Esophagus squamous epithelium (tissue), 5 donors: ENCODE results near the gene ACTBL2. TPM values are rescaled to one million over a fixed set of nuclear protein-coding genes. Genes with fewer than 3 reads are reported as not detected.

Experiments used
- DNase-seq: peaks from one replicate; lab custom pipeline; 2025; lab: John Stamatoyannopoulos, UW
- H3K27ac ChIP-seq, 4 donors: fragments of 200-600 bp; sonication (generic); one replicate each; pipeline ENCODE4 v1.5.1; 2016 to 2019; ENCODE audit warnings: mild to moderate bottlenecking in 1 of 4
- H3K27me3 ChIP-seq, 4 donors: fragments of 200-600 bp; sonication (generic); 1 replicate in 3 of 4; 2 replicates in 1 of 4; pipeline versions ENCODE4 v1.5.1 to v1.6.0; 2017 to 2021; ENCODE audit warnings: antibody characterized with exemption in 1 of 4
- H3K36me3 ChIP-seq, 3 donors: fragments of 200-600 bp; sonication (generic); one replicate each; pipeline ENCODE4 v1.5.1; 2016 to 2019
- H3K4me1 ChIP-seq, 3 donors: fragments of 200-600 bp; sonication (generic); one replicate each; pipeline ENCODE4 v1.5.1; 2017 to 2019
- H3K4me3 ChIP-seq, 4 donors: fragments of 200-600 bp; sonication (generic); 1 replicate in 3 of 4; 2 replicates in 1 of 4; pipeline ENCODE4 v1.5.1; 2016 to 2019; ENCODE audit warnings: mild to moderate bottlenecking in 2 of 4, moderate library complexity in 1 of 4
- H3K9me3 ChIP-seq, 3 donors: fragments of 200-600 bp; sonication (generic); one replicate each; pipeline ENCODE4 v1.5.1; 2016 to 2019
- POLR2A ChIP-seq, 4 donors: fragments of 450-650 bp; IDR thresholded peaks; one replicate each; pipeline ENCODE4 v1.6.1; 2017; ENCODE audit warnings: antibody characterized with exemption in 4 of 4, mild to moderate bottlenecking in 4 of 4, moderate library complexity in 3 of 4
- WGBS, 2 donors: methylation state at CpG; one replicate each; pipeline ENCODE4 v1.1.5; 2018; 5-methylcytosine and 5-hydroxymethylcytosine counted together
- intact Hi-C: fragments of 100-400 bp; cut with DNase I; formaldehyde crosslinking; loops from one replicate; pipeline ENCODE4 v1.15.0; 2022
- total RNA-seq, 4 donors: library from RNA; depleted of rRNA; stranded (reverse); fragments of >200 nt; gene quantifications; one replicate each; pipeline ENCODE4 v1.1.0, GENCODE V29; 2016
- TF ChIP-seq, protein P1 (sequence below), 6 experiments: fragments of 450-650 bp in 4 of 6; fragments of 200-600 bp in 2 of 6; sonication (generic) in 2 of 6; IDR thresholded peaks; one replicate each; pipeline ENCODE4 v1.5.1; 2016 to 2019; ENCODE audit warnings: antibody characterized with exemption in 6 of 6, mild to moderate bottlenecking in 4 of 6, moderate library complexity in 4 of 6
- donor health status: DM: yes; HTN: yes; CAD: no.

Gene ACTBL2
- total RNA-seq, 4 donors from 2014 or later = not detected

DNA sequence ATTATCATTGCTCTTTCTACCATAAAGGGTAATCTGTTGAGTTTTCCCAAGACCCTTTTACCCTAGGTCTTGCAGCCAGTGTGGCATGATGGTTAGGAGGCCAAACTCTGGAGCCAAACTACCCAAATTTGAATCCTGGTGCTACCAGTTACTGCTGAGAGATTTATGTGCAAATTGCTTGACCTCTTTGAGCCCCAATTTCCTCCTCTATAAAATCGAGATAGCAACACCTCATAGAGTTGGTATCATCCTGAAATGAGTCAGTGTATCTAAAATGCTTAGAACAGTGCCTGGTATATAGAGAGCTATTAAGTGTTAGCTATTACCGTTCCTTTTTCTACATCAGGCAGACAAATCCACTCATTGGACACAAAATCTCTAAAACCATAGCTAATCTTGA, 43.0 kb downstream of the ACTBL2 start:
- DNase-seq = no peak
- H3K9me3 ChIP-seq = no peaks in the 10 kb centered on the region
- no peak for TF ChIP-seq POLR2A (IDR thresholded peaks at IDR 0.05)
- TF ChIP-seq, protein P1, sequence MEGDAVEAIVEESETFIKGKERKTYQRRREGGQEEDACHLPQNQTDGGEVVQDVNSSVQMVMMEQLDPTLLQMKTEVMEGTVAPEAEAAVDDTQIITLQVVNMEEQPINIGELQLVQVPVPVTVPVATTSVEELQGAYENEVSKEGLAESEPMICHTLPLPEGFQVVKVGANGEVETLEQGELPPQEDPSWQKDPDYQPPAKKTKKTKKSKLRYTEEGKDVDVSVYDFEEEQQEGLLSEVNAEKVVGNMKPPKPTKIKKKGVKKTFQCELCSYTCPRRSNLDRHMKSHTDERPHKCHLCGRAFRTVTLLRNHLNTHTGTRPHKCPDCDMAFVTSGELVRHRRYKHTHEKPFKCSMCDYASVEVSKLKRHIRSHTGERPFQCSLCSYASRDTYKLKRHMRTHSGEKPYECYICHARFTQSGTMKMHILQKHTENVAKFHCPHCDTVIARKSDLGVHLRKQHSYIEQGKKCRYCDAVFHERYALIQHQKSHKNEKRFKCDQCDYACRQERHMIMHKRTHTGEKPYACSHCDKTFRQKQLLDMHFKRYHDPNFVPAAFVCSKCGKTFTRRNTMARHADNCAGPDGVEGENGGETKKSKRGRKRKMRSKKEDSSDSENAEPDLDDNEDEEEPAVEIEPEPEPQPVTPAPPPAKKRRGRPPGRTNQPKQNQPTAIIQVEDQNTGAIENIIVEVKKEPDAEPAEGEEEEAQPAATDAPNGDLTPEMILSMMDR (IDR thresholded peaks at IDR 0.05) = no peak
- no peaks in the 10 kb centered on the region for H3K36me3 ChIP-seq
- intact Hi-C loops = no loop called here
- WGBS, 2 donors = 70 to 73% methylated on average over 2 of the region's 2 CpGs
- H3K27me3 ChIP-seq = no peaks in the 10 kb centered on the region
- H3K4me1 ChIP-seq = peaks cover 0 to 3% (median 0%) of the 10 kb centered on the region in 3 donors
- no peak overlapping the region for H3K4me3 ChIP-seq
- no peak overlapping the region for H3K27ac ChIP-seq

GRCh38 chr5:57437976-57438805, 44.4 kb downstream of the ACTBL2 start:
- no peak for DNase-seq
- WGBS, 2 donors = 47 to 61% methylated on average over 8 of the region's 8 CpGs

DNA sequence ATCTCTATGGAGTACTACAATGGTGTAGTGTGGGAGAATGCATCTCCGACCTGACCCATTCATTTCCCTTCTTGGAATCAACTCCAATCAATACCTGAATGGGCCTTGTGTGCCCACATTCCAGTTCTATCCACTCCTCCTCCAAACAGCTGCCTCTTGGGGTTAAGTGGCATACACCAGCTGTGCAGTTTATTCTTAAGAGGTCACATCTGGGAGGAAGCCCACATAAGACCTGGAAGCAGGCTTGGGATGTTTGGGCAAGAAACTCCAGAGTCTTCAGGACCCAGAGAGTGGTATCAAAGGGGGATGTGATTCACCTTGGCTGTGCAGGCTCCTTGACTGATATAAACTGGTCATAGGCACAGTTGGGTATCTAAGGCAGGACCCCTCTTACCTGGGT, 46.0 kb downstream of the ACTBL2 start:
- Histone ChIP-seq H3K36me3 (no peaks in the 10 kb centered on the region), H3K9me3 (no peaks in the 10 kb centered on the region), H3K4me1 (peaks cover 0 to 1% (median 0%) of the 10 kb centered on the region in 3 donors), H3K27me3 (no peaks in the 10 kb centered on the region), H3K4me3 (no peak overlapping the region), H3K27ac (no peak overlapping the region)
- TF ChIP-seq, protein P1 (IDR thresholded peaks at IDR 0.05) = no peak
- no peak for TF ChIP-seq POLR2A (IDR thresholded peaks at IDR 0.05)
- DNase-seq = no peak
- intact Hi-C loops = no loop called here
- 59 to 74% methylated on average over 1 of the region's 1 CpG for WGBS, 2 donors

More at GRCh38 chr5:57437976-57438805, 44.4 kb downstream of the ACTBL2 start:
- Histone ChIP-seq H3K4me3 (no peak overlapping the region), H3K27me3 (no peaks in the 10 kb centered on the region), H3K36me3 (no peaks in the 10 kb centered on the region), H3K27ac (no peak overlapping the region), H3K9me3 (no peaks in the 10 kb centered on the region), H3K4me1 (peaks cover 0 to 3% (median 0%) of the 10 kb centered on the region in 3 donors)
- intact Hi-C loops = no loop called here
- TF ChIP-seq, protein P1 (IDR thresholded peaks at IDR 0.05) = no peak
- TF ChIP-seq POLR2A (IDR thresholded peaks at IDR 0.05) = no peak

DNA sequence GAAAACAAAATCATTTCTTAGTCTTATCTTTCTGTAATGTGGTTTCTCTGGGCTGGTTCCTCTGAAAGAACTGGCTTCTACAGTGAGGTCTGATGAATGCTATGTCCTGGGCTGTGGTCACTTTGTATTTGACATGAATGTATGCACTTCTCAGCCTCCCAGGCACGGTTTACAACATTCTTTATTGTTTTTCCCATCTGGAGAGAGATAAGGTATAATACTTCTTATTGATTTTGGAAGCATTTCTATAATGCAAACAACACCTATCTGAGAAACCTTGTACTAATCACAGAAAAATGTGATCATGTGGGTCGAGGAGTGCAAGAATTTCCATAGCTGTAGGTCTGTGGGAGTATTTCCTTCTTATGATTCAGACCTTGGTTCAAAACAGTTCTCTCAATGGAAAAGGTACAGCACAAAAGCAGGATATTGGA, 46.9 kb downstream of the ACTBL2 start:
- no peak for DNase-seq

GRCh38 chr5:57434683-57435082, 47.9 kb downstream of the ACTBL2 start:
- intact Hi-C loops = no loop called here
- Histone ChIP-seq H3K4me1 (no peaks in the 10 kb centered on the region), H3K9me3 (no peaks in the 10 kb centered on the region), H3K36me3 (no peaks in the 10 kb centered on the region), H3K4me3 (no peak overlapping the region), H3K27ac (no peak overlapping the region), H3K27me3 (no peaks in the 10 kb centered on the region)
- TF ChIP-seq, protein P1 (IDR thresholded peaks at IDR 0.05) = no peak
- TF ChIP-seq POLR2A (IDR thresholded peaks at IDR 0.05) = no peak
- WGBS, 2 donors = 53 to 59% methylated on average over 3 of the region's 3 CpGs
- no peak for DNase-seq

More for the DNA sequence above, 46.9 kb downstream of the ACTBL2 start:
- WGBS, 2 donors = 23 to 25% methylated on average over 2 of the region's 2 CpGs
- TF ChIP-seq, protein P1 (IDR thresholded peaks at IDR 0.05) = no peak
- TF ChIP-seq POLR2A (IDR thresholded peaks at IDR 0.05) = no peak
- Histone ChIP-seq H3K36me3 (no peaks in the 10 kb centered on the region), H3K4me3 (no peak overlapping the region), H3K4me1 (no peaks in the 10 kb centered on the region), H3K9me3 (no peaks in the 10 kb centered on the region), H3K27ac (no peak overlapping the region), H3K27me3 (no peaks in the 10 kb centered on the region)
- intact Hi-C loops = no loop called here
